H1 (cell line): ENCODE results near the gene CIC. TPM values are rescaled to one million over a fixed set of nuclear protein-coding genes. Genes with fewer than 3 reads are reported as not detected.

Experiments used
- EZH2 ChIP-seq: fragments of 200-600 bp; sonication (generic); IDR thresholded peaks from 2 replicates; pipeline ENCODE4 v1.7.1; 2012; ENCODE audit warnings: low read depth, mild to moderate bottlenecking, moderate library complexity, low read length, inconsistent platforms; ENCODE audit not compliant: severe bottlenecking
- polyA plus RNA-seq, 7 experiments: library from polyadenylated mRNA; depleted of rRNA in 3 of 7; stranded (reverse) in 5 of 7; unstranded in 2 of 7; fragments of >200 nt in 5 of 7; fragments of 200-250 nt in 2 of 7; gene quantifications; 1 replicate in 5 of 7; 2 replicates in 1 of 7; 4 replicates in 1 of 7; pipeline versions ENCODE4 v1.2.1 to v1.2.3, GENCODE V29; 2011 to 2013; ENCODE audit warnings: missing spikeins in 2 of 7, mixed read lengths in 2 of 7
- total RNA-seq: library from RNA; stranded (reverse); fragmentation: NEBNext Ultra II Directional; extraction: Animal tissue kit (Norgen Biotek cat#: 25700); gene quantifications from 2 replicates; pipeline ENCODE4 v1.2.1, GENCODE V29; 2021

CIC gene
- total and polyA plus RNA-seq, 2 of the 8 experiments (the other 6 are each of a cell fraction or from before 2014, with no cell fraction given), result 13.2 to 43.6 TPM

- no peak for TF ChIP-seq EZH2
These were observed 46.0 kb downstream of the CIC start (continued) for GRCh38 chr19:42315024-42315423.
